Naive thymus-derived CD8-positive, alpha-beta T cell (primary cell): ENCODE results near the gene DERL2. TPM values are rescaled to one million over a fixed set of nuclear protein-coding genes. Genes with fewer than 3 reads are reported as not detected.
"Not testable (repeated sequence)": the region's sequence is repeated elsewhere in the genome, so short reads cannot be mapped to it uniquely, and the experiment has no call there.

Experiments
- ATAC-seq, 2 donors: fragments of 150-1000 bp; cut with Tn5 transposase in 1 of 2; sonication (Bioruptor Pico), chemical (Tn5 transposase) in 1 of 2; 1 replicate in 1 of 2; 2 replicates in 1 of 2; pipeline ENCODE4 v1.10.0; 2021; ENCODE audit warnings: mild to moderate bottlenecking in 2 of 2, moderate library complexity in 2 of 2
- POLR2A ChIA-PET: fragments of 350-600 bp; sonication (Branson Sonifier 250); formaldehyde crosslinking; loops from one replicate; lab custom pipeline; 2021; ENCODE audit warnings: antibody characterized with exemption; lab: Charles Lee
- DNase-seq, 10 donors: peaks; one replicate each; pipeline versions ENCODE4 v3.0.0 to v3.0.0-alpha.2; 2020 to 2022
- H3K27ac Mint-ChIP-seq, 10 donors: one replicate each; pipeline ENCODE4 v1.8.0; 2020 to 2022; ENCODE audit warnings: mild to moderate bottlenecking in 10 of 10, mixed read lengths in 10 of 10, moderate library complexity in 4 of 10, inconsistent platforms in 1 of 10
- H3K27me3 Mint-ChIP-seq, 5 donors: one replicate each; pipeline ENCODE4 v1.8.0; 2021 to 2022; ENCODE audit warnings: mixed read lengths in 5 of 5
- H3K36me3 Mint-ChIP-seq, 3 donors: one replicate each; pipeline ENCODE4 v1.8.0; 2020 to 2022; ENCODE audit warnings: mixed read lengths in 3 of 3, mild to moderate bottlenecking in 2 of 3, inconsistent platforms in 1 of 3
- H3K4me1 Mint-ChIP-seq, 4 donors: one replicate each; pipeline ENCODE4 v1.8.0; 2021 to 2022; ENCODE audit warnings: mixed read lengths in 4 of 4
- H3K4me3 Mint-ChIP-seq, 10 donors: one replicate each; pipeline ENCODE4 v1.8.0; 2020 to 2022; ENCODE audit warnings: mild to moderate bottlenecking in 10 of 10, mixed read lengths in 10 of 10, moderate library complexity in 6 of 10, inconsistent platforms in 1 of 10
- H3K9me3 Mint-ChIP-seq, 9 donors: one replicate each; pipeline ENCODE4 v1.8.0; 2020 to 2022; ENCODE audit warnings: mixed read lengths in 9 of 9, mild to moderate bottlenecking in 3 of 9, inconsistent platforms in 1 of 9, moderate library complexity in 1 of 9
- polyA plus RNA-seq, 3 donors: library from polyadenylated mRNA; unstranded; fragments of 300-500 nt; fragmentation: Illumina TruSeq; gene quantifications; one replicate each; pipeline ENCODE4 v1.2.3, GENCODE V29; 2021
- total RNA-seq, 8 experiments: library from RNA in 2 of 8; stranded (reverse) in 2 of 8; gene quantifications; one replicate each; pipeline ENCODE4 v1.2.3 and lab custom pipeline; 2021 to 2026

The DERL2 gene
- total and polyA plus RNA-seq, 5 experiments from 2014 or later = 56.5 to 86.7 (median 74.1) TPM

GRCh38 chr17:5431949-5432556 is 53.9 kb downstream of the DERL2 start:
- Mint-ChIP-seq H3K9me3 (no peaks in the 10 kb centered on the region), H3K4me3 (no peak overlapping the region), H3K27ac (peak overlapping the region in 7 of 10 donors; percentile 4 to 79 (median 20)), H3K27me3 (no peaks in the 10 kb centered on the region), H3K4me1 (peaks cover 12 to 18% (median 15%) of the 10 kb centered on the region in 4 donors), H3K36me3 (peaks cover 5 to 95% (median 17%) of the 10 kb centered on the region in 3 donors)
- ATAC-seq (no peak), DNase-seq (no peak)
- POLR2A ChIA-PET = interaction anchor here (0.9 kb wide), 1 partner anchor 13 kb away, joined by 5 read pairs; the partner anchor contains the start of genes NUP88 and RPAIN

GRCh38 chr17:5431234-5431633 is 54.7 kb downstream of the DERL2 start:
- not testable (repeated sequence) for H3K9me3 Mint-ChIP-seq, H3K27me3 Mint-ChIP-seq, DNase-seq, H3K4me3 Mint-ChIP-seq, ATAC-seq
- Mint-ChIP-seq H3K36me3 (peaks cover 5 to 88% (median 14%) of the 10 kb centered on the region in 3 donors), H3K4me1 (peaks cover 3 to 14% (median 9%) of the 10 kb centered on the region in 4 donors), H3K27ac (peak overlapping the region in 5 of 10 donors; percentile 28 to 79 (median 69))
- POLR2A ChIA-PET = interaction anchor here (0.5 kb wide), 1 partner anchor 234 kb away, joined by 4 read pairs; no protein-coding TSS in a partner anchor

DNA sequence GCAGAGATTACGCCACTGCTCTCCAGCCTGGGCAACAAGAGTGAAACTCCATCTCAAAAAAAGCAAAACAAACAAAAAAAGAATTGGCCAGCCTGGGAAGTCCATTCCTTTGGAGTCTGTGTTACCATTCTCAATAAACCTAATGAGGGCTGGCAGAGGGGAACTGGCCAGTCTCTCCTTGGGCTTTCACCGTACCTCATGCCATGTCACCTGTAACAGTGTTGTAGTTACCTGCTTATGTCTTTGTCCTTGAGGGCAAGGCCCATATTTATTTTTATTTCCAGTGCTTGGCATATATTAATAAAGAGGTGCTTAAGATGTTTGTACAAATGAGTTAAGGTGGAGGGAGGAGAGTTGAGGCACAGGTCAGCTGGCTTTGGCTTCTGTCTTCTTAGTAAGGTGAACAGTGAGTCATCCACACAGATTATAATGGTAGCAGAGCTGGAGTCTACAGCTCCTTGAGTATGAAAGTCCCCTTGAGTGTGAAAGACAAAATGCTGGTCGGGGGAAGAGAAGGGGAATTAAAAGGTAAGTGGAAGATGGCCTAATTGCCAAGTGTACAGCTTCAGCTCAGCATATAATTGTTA is 55.5 kb downstream of the DERL2 start:
- H3K9me3 Mint-ChIP-seq = no peaks in the 10 kb centered on the region
- H3K27ac Mint-ChIP-seq = peak overlapping the region in 8 of 10 donors; percentile 1 to 79 (median 60)
- H3K4me3 Mint-ChIP-seq = no peak overlapping the region
- H3K4me1 Mint-ChIP-seq = peaks cover 0 to 14% (median 7%) of the 10 kb centered on the region in 4 donors
- POLR2A ChIA-PET = no interaction called here
- no peaks in the 10 kb centered on the region for H3K27me3 Mint-ChIP-seq
- H3K36me3 Mint-ChIP-seq = peaks cover 5 to 90% (median 14%) of the 10 kb centered on the region in 3 donors
- ATAC-seq (no peak), DNase-seq (no peak)

DNA sequence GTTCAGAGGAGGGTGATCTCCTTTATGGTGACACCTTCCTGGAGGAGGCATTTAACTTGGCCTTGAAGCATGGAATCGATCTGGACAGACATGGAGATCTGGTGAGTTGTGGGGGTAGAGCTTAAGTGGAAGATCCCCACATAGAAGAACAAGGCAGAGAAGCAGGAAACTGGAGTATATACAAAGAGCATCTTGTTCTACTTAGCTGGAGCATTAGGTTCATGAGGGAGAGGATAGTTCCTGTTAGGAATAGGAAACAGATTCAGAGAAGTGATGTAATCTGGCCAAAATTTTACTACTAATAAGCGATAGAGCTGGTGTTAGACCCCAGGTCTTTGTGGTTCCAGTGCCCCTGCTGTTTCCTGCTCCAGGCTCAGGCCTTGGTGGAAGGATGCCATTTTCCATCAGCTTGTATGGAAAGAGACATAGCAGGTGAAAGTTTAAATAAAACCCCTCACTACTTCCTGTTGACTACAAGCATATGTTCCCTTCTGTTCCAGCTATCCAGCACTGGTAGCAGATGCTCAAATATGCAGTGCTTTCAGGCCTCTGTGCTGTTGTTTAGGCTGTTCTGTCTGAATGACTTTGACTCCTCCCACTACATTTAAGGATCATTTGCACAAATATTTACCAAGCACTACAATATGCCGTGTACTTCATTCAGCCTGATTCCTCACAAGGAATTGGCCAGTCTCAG is 56.6 kb downstream of the DERL2 start:
- no peaks in the 10 kb centered on the region for H3K9me3 Mint-ChIP-seq
- H3K27ac Mint-ChIP-seq = peak overlapping the region in 7 of 10 donors; percentile 4 to 83 (median 62)
- peaks cover 5 to 90% (median 16%) of the 10 kb centered on the region in 3 donors for H3K36me3 Mint-ChIP-seq
- H3K27me3 Mint-ChIP-seq = no peaks in the 10 kb centered on the region
- DNase-seq (no peak), ATAC-seq (no peak)
- no peak overlapping the region for H3K4me3 Mint-ChIP-seq
- POLR2A ChIA-PET = interaction anchor here (0.9 kb wide), 1 partner anchor 11 kb away, joined by 4 read pairs; no protein-coding TSS in a partner anchor
- H3K4me1 Mint-ChIP-seq = peaks cover 0 to 14% (median 3%) of the 10 kb centered on the region in 4 donors

DNA sequence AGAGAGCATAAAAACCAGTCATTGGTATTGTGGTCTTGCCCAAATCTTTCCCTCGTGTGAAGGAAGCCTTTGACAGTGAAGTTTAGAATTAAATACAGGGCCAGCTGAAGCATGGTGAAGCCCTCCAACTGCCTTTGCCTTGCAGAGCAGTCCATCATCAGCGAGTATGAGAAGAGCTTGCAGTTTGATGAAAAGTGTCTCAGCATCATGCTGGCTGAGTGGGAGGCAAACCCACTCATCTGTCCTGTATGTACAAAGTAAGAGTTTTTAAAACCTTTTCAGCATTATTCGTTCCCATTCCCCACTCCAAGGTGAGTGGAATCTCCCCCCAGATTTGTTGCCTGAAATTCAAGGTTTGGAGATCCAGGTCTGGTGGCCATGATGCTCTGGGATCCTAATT is 60.2 kb downstream of the DERL2 start:
- Mint-ChIP-seq H3K4me3 (no peak overlapping the region), H3K27me3 (no peaks in the 10 kb centered on the region), H3K4me1 (peaks cover 9 to 29% (median 19%) of the 10 kb centered on the region in 4 donors), H3K9me3 (no peaks in the 10 kb centered on the region), H3K36me3 (peaks cover 4 to 83% (median 17%) of the 10 kb centered on the region in 3 donors), H3K27ac (peak overlapping the region in 1 of 10 donors; percentile 21)
- no peak for DNase-seq
- POLR2A ChIA-PET = interaction anchor here (1.7 kb wide), 1 partner anchor 13 kb away, joined by 4 read pairs; the partner anchor contains the start of gene C1QBP
- ATAC-seq = no peak

DNA sequence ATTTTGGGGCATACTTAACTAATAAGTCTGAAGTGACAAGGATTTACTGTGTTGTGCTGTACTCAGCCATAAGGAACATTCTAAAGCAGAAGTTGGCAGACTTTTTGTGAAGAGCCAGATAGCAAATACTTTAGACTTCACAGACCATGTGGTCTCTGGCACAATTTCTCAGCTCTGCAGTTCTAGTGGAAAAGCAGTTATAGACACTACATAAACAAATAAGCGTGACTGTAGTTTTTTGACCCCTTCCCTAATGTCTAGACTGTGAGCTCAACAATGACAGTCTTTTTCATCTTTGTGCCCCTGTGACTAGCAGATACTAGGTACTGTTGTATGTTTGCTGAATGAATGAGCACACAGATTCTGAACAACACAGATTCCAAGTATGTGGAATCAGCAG is 61.1 kb downstream of the DERL2 start:
- ATAC-seq = no peak
- POLR2A ChIA-PET = interaction anchor here (0.7 kb wide), 1 partner anchor 117 kb away, joined by 4 read pairs; no protein-coding TSS in a partner anchor
- peak overlapping the region in 1 of 10 donors; percentile 52 for H3K27ac Mint-ChIP-seq
- DNase-seq = no peak
- H3K9me3 Mint-ChIP-seq = no peaks in the 10 kb centered on the region
- peaks cover 8 to 34% (median 26%) of the 10 kb centered on the region in 4 donors for H3K4me1 Mint-ChIP-seq
- peaks cover 0 to 75% (median 12%) of the 10 kb centered on the region in 3 donors for H3K36me3 Mint-ChIP-seq
- H3K27me3 Mint-ChIP-seq = no peaks in the 10 kb centered on the region
- H3K4me3 Mint-ChIP-seq = no peak overlapping the region

DNA sequence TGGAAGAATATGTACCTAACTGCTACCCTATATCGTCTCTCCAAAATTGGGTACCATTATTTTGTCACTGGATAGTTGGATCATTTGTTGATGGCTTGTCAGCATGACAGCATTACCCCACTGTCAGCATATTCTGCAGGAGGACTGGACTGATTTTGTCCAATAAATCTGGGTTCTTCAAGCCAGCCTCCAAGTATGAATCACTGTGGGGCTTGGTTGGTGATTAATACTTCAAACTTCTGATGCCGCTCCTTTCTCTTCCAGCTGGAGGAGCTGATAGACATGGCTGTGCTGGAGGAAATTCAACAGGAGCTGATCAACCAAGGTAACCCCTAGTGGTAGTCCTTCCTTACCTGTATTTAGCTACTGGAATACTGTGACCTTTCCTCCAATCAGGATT is 63.5 kb downstream of the DERL2 start:
- POLR2A ChIA-PET = interaction anchor here (0.6 kb wide), 1 partner anchor 30 kb away, joined by 4 read pairs; no protein-coding TSS in a partner anchor
- Mint-ChIP-seq H3K27me3 (no peaks in the 10 kb centered on the region), H3K9me3 (no peaks in the 10 kb centered on the region), H3K4me1 (peaks cover 8 to 48% (median 31%) of the 10 kb centered on the region in 4 donors), H3K27ac (no peak overlapping the region), H3K36me3 (peaks cover 0 to 59% (median 12%) of the 10 kb centered on the region in 3 donors), H3K4me3 (peak overlapping the region in 1 of 10 donors; percentile 14)
- ATAC-seq (no peak), DNase-seq (no peak)

Other genes with a start within 250 kb of the DERL2 start
- 10 to 100 TPM; 57.3 to 58.6 TPM for gene RABEP1, start 203.9 kb downstream of the DERL2 start, total RNA-seq
- 10 to 100 TPM; 23.5 to 32.7 (median 31.3) TPM for gene RABEP1, start 203.9 kb downstream of the DERL2 start, polyA plus RNA-seq
- gene NUP88, start 66.5 kb downstream of the DERL2 start, total RNA-seq = 100 to 1,000 TPM; 100 to 113 TPM
- 100 to 1,000 TPM; 108 to 128 (median 123) TPM for gene NUP88, start 66.5 kb downstream of the DERL2 start, polyA plus RNA-seq
- gene RPAIN, start 66.0 kb downstream of the DERL2 start, total RNA-seq = 10 to 100 TPM; 74.3 to 79.3 TPM
- gene RPAIN, start 66.0 kb downstream of the DERL2 start, polyA plus RNA-seq = 10 to 100 TPM; 26.8 to 36.1 (median 27.8) TPM
- gene C1QBP, start 47.0 kb downstream of the DERL2 start, total RNA-seq = 10 to 100 TPM; 89.9 to 98.3 TPM
- 100 to 1,000 TPM; 276 to 308 (median 304) TPM for gene C1QBP, start 47.0 kb downstream of the DERL2 start, polyA plus RNA-seq
- gene DHX33, start 17.2 kb downstream of the DERL2 start, total RNA-seq = 10 to 100 TPM; 11.8 to 12.4 TPM
- gene DHX33, start 17.2 kb downstream of the DERL2 start, polyA plus RNA-seq = under 1 TPM; 0.52 to 0.82 (median 0.56) TPM
- gene MIS12, start 388 bp upstream of the DERL2 start, total RNA-seq = 10 to 100 TPM; 48.6 to 51.0 TPM
- gene MIS12, start 388 bp upstream of the DERL2 start, polyA plus RNA-seq = 10 to 100 TPM; 15.6 to 18.3 (median 16.6) TPM
- 100 to 1,000 TPM; 354 to 370 TPM for gene NLRP1, start 98.3 kb upstream of the DERL2 start, total RNA-seq
- 10 to 100 TPM; 18.4 to 47.9 (median 33.2) TPM for gene NLRP1, start 98.3 kb upstream of the DERL2 start, polyA plus RNA-seq